DMS79 (cell line): ENCODE results near the gene B4GALNT2.
"Not testable (repeated sequence)": the region's sequence is repeated elsewhere in the genome, so short reads cannot be mapped to it uniquely, and the experiment has no call there.

Source experiments
- DNase-seq: peaks from one replicate; lab custom pipeline; 2025; lab: John Stamatoyannopoulos, UW

B4GALNT2 gene

DNA sequence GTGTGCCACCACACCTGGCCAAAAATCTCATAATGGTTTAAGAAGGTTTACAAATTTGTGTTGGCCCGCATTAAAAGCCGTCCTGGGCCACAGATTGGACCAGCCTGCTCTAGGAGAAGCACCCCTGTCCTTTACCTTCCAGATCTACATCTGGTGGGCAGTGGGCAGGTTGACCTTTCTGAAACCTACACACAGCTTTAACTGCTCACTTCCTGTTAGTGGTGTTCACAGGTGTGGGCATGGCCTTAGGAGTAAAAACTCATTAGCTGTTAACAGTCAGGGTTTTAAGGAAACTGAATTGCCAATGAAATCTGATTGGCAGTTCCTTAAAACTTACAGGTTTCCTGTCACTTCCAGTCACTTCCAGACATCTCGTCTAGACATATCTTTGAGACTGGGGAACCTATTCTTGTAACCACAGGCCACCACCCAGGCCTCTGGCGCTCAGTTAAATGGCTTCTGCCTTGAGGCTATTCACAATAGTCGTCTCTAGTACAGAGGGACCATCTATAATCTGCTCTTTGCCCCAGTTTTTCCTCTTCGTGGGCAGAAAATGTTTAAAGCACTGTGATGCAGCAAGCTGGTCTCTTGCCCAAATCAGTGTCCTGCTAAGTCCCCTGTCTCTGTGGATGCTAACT is 48.5 kb downstream of the B4GALNT2 start:
- no peak for DNase-seq

DNA sequence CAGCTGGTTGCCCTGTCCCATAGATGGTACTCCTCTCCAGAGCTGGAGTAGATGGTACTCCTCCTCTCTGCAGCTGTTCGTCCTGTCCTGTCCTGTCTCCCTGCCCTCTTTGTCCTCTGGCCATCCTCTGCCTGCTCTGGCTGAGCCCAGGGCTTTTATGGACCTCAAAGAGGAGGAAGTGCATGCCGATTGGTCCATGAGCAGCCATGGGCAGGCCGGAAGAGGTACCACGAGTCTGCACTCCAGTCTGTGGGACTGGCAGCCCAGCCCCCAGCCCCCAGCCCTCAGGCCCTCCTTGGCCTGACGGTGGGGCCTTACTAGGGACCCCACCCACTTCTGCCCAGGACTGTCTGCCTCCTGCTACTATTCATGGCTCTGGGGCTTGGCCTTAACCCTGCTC is 50.8 kb downstream of the B4GALNT2 start:
- DNase-seq, result no peak

DNA sequence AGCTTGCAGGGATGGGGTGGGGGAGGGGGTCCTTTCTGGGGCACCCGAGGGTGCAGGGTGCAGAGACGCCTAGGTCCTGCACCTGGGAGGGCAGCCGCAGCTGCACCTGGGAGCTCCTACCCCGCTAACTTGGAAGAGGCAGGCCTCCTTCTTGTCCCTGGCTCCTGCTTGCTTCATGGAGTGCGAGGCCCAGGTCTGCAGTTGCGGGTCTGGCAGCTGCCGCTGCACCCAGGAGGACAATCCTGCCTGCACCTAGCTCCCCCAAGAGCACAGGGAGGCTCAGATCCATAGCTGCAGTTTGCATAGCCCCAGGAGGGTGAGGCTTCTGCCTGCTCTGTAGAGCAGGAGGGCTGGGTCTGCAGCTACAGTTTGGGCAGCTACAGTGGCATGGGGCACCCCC is 51.2 kb downstream of the B4GALNT2 start:
- no peak for DNase-seq

DNA sequence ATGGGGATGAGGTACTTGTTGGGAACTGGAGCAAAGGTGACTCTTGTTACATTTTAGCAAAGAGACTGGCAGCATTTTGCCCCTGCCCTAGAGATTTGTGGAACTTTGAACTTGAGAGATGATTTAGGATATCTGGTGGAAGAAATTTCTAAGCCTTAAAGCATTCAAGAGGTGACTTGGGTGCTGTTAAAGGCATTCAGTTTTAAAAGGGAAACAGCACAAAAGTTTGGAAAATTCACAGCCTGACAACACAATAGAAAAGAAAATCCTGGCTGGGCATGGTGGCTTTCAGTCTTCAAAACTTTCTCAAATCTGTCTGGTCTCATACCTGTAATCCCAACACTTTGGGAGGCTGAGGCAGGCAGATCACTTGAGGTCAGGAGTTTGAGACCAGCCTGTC is 52.0 kb downstream of the B4GALNT2 start:
- DNase-seq, result not testable (repeated sequence)

DNA sequence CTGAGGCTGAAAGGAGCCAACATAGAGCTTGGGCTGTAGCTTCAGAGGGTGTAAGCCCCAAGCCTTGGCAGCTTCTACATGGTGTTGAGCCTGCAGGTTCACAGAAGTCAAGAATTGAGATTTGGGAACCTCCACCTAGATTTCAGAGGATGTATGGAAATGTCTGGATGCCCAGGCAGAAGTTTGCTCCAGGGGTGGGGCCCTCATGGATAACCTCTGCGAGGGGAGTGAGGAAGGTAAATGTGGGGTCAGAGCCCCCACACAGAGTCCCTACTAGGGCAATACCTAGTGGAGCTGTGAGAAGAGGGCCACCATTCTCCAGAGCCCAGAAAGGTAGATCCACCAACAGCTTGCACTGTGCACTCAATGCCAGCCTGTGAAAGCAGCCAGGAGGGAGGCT is 52.8 kb downstream of the B4GALNT2 start:
- DNase-seq, result not testable (repeated sequence)

DNA sequence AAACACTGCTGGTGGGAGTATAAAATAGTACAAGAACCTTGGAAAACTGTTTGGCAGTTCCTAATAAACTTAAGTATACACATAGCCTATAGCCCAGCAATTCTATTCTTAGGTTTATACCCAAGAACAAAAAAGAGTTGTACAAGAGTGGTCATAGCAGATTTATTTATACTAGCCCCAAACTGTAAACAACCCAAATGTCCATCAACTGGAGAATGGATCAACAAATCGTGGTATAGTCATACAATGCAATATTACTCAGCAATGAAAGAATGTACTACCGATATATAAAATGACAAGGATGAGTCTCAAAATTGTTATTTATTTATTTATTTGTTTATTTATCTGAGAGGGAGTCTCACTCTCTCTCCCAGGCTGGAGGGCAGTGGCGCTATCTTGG is 54.7 kb downstream of the B4GALNT2 start:
- no peak for DNase-seq

DNA sequence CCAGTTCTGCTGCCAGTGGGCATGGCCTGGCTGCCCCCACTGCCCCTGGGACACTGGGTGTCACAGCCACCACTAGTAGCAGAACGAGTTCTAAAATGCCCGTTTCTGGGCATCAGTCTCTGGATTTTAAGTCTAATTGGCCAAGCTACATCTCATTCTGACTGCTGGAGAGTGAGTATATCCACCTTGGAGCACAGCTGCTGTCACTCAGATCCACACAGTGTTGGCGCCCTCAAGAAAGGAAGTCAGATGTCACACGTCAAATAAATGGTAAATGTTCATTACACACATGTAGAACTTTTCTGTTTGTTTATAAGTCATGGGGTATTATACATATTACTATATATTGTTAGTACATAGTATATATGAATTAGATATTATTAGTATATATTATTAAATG is 58.4 kb downstream of the B4GALNT2 start:
- no peak for DNase-seq

DNA sequence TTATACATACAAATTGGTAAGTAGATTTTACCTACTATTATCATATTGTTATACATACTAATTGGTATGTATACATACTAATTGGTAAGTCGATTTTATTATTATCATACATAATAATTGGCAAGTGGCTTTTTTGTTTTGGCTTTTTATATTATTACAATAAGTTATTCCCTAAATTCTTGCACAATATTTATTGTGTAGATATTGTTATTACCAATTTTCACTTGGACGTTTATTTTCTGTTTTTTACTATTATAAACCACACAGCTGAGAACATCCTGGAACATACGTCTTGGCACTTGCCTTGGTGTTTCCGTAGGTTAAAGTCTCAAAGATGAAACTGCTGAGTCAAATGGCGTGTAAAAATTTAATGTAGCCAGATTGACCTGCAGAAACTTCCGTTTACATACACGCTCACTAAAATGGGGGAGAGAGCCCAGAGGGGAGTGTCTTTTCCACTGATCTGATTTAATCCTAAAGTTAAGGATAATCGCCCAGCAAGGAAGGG is 58.9 kb downstream of the B4GALNT2 start:
- no peak for DNase-seq

DNA sequence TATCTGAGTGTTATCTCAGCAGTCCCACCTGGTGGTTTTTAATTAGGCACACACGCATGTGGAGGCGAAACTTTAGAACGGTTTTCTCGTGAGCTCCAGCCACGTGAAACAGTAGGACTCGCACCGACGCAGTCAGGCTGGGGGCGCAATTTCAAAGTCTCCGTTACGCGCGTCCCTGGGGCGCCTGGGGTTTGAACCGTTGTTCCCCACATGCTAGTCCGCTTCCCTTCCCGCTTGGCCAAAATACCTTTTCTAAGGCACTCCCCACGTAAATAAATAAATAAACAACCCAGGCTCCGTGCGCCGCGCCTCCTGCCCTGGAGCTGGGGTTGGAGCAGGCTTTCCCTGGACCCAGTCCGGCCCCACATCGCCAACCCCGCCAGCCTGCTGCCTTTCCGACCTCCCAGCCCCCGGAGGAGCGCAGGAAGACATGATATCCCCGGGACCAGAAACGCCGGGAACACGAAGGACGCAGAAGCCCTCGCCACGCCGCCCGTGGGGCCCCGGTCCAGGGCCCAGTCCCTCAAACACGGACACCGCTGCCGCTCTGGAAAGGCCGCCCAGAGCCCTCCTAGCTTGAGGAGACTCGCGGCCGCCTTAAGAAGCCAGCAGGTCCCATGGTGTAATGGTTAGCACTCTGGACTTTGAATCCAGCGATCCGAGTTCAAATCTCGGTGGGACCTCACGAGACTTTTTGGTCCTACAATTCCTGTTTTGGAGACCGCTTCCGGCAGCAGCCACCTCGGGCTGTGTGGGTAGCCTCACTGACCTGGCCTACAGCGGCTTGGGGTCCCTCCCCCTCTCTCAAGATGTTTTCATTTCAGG is 59.6 kb downstream of the B4GALNT2 start:
- DNase-seq, result peak; percentile 93

DNA sequence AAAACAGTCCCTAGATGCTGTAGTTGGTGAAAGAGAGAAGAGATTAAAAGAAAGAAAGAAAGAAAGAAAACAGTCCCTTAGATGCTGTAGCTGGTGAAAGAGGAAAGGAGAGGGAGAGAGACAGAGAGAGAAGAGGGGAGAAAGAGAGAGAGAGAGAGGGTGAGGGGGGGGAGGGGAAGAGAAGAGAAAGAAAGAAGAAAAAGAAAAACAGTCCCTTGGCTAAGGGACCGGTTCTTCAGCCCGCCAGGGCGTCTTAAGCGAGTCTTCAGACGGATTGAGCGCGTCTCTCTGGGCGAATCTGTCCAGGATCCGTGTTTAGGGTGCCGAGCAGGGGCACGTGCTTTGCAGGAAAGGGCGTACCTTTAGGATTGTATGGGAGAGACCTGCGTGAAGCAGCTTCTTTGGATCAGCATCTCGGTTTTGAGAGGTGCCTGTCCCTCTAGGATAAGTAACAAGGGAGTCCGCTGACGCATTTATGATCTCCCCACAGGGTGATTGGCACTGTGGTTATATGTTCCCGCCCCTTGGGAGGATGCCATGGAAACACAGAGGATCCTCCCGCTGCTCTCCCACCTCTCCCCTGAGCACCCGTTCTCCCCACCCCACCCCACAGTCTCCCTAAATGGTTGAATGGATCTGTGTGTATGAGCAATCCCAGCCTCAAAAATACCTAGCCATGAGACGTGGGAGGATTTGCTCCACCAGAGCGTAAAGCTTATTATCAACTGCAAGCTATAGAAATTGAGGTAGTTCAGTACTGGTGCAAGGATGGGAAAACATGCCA is 61.1 kb downstream of the B4GALNT2 start:
- DNase-seq, result no peak

DNA sequence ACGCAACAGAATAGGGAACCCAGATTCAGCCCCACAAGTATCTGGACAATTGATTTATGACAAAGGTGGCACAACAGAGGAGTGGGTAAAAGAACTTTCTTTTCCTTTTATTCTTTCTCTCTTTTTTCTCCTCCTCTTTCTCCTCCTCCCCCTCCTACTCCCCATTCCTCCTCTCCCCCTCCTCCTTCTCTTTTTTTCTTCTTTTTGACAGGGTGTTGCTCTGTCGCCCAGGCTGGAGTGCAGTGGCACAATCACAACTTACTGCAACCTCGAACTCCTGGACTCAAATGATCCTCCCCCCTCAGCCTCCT is 61.7 kb downstream of the B4GALNT2 start:
- no peak for DNase-seq

DNA sequence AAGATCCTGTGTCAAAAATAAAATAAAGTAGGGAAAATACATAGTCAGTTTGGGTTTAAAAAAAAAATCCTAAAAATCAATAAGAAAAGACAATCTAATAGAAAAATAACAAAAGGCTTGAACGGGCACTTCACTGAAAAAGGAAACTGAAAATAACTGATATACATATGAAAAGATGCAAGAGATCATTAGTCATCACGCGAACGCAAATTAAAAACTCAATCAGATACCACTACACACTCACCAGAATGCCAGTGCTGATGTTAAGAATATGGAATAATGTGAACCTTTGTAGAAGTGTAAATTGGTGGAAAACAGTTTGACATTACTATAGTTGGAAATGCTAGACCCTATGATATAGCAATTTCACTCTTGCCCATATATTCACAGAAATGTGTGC is 63.2 kb downstream of the B4GALNT2 start:
- DNase-seq, result no peak

DNA sequence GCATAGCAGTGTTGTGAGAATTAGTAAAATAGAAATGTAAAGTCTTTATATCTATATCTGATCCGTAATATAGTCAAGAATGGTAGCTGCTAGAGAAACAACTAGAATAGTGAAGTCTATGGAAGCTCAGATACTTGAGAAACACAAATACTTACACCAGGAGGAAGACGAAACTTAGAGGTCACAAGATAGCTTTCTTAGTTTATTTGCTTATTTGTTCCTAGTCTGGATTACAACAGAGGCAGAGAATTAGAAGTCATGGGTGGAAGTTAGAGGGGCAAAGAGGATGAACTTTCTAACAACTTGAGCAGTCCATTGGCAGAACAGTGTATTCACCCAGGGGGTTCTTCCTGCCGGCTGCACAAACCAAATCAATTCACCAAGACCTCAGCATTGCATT is 64.0 kb downstream of the B4GALNT2 start:
- no peak for DNase-seq

DNA sequence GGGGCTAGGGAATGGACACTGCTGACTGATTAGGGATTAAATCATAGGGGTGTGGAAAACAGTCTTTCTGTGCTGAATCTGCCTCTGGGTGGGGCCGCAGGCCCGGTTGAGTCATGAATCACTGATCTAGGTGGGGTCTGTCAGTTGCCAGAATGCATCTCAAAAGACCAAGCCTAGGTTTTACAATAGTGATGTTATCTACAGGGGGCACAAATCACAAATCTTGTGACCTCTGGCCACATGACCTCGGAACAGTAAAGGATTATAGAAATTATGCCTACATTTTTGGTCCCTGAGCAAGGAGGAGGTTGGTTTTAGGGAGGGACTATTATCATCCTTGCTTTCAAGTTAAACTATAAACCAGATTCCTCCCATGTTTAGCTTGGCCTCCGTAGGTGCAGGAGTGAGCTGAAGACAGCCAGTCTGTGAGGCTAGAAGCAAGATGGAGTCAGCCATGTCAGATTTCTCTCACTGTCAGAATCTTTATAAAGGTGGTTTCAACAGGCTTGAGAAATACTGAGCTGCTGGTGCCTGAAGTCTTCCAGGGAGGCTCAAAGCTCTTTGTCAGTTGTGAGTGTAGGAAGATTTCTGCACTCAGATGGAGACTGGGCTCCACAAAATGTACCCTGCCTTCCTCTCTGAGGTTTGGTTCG is 64.9 kb downstream of the B4GALNT2 start:
- DNase-seq, result no peak

DNA sequence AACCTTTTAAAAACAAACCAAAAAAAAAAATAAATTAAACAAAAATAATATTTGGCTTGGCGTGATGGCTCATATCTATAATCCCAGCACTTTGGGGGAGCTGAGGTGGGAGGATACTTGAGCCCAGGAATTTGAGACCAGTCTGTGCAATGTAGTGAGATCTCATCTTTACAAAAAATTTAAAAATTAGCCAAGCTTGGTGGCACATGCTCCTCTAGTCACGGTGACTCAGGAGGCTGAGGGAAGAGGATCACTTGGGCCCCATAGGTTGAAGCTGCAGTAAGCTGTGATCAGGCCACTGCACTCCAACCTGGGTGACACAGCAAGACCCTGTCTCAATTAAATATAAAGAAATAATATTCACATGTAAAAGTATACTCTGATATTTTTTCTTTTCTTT is 65.6 kb downstream of the B4GALNT2 start:
- DNase-seq, result no peak

DNA sequence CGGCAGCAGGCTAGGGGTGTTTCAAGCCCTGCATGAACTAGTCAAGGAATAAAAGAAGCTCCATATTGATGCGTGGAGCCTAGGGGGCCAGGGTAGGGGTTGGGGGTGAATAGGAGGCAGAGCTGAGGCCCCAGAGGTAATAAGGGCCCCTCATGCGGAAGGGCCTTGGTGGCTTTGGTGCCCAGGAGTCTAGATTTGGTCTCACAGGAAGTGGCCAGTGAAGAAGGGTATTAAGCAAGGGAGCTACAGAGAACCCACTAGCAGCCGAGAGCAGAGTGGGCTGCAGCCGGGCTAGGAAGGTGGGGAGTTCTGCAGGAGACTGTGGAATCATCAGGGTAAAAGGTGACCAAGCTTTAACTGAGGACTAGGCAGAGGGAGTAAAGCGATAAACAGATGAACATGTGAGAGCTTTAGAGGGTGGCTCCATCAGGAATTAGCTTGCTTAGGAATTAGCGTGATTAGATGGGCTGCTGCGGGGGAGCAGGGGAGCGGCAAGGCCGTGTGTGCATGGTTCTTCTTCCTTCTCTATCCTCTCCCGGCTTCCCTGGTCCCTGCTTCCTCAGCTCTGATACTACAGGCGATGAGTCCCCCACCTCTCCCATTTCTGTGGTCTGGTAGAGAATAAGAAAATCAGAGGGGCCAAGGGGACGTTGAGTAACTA is 68.0 kb downstream of the B4GALNT2 start:
- DNase-seq, result no peak

DNA sequence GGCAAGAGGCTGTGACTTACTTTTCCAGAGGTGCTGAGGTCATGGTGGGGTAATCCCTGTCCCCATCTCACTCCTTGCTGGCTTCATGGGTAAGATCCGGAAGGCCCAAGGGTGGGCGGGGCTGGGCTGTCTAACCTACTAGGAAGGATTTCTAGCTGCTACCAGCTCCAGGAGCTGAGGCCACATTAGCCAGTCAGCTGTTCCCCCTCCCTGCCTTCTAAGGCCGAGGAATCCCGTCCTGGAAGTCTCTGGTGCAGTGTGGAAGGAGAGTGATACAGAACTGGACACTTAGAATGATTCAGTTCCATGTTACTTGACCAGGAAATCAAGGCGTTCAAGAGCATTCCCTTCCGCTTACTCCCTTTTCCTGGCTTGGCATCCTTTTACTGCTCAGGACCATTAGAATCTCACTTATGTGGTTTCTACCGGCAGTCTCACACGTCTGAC is 68.9 kb downstream of the B4GALNT2 start:
- no peak for DNase-seq

DNA sequence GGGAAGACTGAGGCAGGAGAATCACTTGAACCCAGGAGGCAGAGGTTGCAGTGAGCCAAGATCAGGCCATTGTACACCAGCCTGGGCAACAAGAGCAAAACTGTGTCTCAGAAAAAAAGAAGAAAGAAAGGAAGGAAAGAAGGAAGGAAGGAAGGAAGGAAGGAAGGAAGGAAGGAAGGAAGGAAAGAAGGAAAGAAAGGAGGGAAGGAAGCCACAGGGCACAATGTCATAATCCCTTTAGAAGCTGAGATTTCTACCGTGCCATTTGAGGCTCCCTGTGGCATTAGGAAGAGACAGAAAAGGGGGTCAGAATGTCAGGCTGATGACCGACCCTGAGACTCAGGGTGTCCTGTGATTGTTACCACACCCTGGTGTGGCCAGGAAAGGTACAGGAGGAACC is 71.2 kb downstream of the B4GALNT2 start:
- DNase-seq, result no peak

DNA sequence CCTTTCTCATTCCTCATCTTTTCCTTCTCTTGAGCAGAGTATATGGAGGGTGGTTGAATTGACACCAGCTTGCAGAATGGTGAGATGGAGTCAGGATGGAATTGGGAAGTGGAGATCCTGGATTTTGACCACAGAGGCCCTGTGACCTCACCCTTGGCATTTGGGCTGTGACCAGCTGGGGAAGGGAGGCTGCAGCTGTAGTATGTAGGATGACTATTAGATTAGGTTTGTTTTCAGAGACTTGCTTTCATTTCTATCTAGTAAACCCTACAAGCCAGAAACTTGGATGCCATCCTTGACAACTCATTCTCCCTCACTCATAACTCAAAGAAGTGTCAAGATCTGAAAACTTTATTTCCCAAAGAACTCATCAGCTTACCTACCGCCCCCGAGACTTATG is 71.9 kb downstream of the B4GALNT2 start:
- no peak for DNase-seq

DNA sequence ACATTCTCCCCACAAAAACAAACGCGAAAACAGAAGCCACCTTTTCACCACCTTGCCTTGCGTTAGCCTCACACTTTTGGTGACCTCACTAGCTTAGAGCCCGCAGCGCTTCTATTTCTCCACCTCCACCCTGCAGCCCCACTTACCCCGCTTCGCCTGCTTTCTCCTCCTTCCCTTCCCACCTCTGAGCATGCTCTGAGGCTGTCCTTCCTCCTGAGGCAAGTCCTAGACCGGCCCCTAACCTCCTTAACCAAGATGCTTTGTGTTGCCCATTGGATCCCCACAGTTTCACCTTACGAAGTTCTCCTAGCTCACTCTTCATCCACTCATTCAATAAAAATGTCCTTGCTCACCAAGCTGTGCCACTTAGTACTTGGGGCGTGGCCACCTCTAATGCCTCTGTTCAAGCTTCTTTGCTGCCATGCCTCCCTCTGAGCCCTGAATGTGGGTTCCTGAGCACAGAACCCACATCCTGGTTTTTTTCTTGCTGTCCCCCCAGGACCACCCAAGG is 76.5 kb downstream of the B4GALNT2 start:
- DNase-seq, result no peak

DNA sequence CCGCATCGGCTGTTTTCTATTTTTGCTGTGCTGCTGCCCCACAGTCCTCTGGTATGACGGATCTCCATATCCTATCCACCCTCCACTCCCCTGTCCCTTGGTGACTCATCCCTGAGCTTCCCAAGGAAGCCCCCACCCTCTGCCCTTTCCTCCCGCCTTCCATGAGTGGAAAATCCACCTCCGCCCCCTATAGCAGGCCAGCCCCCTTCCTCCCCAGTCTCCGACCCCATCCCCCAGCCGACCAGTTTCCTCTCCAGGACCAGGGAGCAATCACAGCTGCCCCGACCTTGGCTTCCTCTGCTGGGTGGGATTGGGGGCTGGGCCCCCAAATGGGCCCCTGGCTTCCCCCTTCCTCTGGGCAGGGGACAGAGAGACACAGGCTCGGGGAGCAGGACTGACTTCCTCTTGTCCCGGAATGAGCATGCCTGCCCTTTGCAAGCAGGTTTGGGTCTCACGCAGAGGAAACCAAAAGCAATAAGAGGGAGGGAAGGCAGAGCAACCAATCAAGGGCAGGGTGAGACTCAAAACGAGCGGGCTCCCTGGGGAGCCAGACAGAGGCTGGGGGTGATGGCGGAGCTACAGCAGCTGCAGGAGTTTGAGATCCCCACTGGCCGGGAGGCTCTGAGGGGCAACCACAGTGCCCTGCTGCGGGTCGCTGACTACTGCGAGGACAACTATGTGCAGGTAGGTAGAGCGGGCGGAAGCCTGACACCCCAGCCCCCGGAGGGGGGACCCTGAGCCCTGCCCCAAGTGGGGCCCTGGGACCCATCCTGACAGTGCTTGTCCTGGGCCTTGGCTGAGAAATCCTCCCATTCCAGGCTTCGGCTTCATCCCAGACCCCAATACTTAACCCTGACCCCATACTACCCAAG is 77.8 kb downstream of the B4GALNT2 start, which contains the start of the genes ABI3 and GNGT2:
Gene ABI3 (plus strand): TSS at position 550 of the 872 bp plus-strand sequence. CDS start 18 bp downstream, at position 568.
Gene GNGT2 (minus strand): TSS at position 417 of the 872 bp plus-strand sequence. CDS start 3,152 bp downstream, outside the sequence.
- DNase-seq, result no peak
